Heart left ventricle (tissue), 16 donors: ENCODE results near the gene FANCG. TPM values are rescaled to one million over a fixed set of nuclear protein-coding genes. Genes with fewer than 3 reads are reported as not detected.

ENCODE experiments used
- ATAC-seq, 4 donors: fragments of 200-7000 bp; cut with Tn5 transposase; one replicate each; pipeline ENCODE4 v1.9.1; 2020 to 2022; ENCODE audit warnings: moderate library complexity in 4 of 4, mild to moderate bottlenecking in 3 of 4, moderate number of reproducible peaks in 1 of 4
- DNase-seq, 5 donors: peaks; one replicate each; pipeline ENCODE4 v3.0.0-alpha.2; 2020
- H3K27ac ChIP-seq, 12 donors: fragments of 200-600 bp; sonication (generic) in 4 of 12; one replicate each; pipeline versions ENCODE4 v1.5.0 to v1.8.0; 2016 to 2022; ENCODE audit warnings: mild to moderate bottlenecking in 2 of 12
- H3K27me3 ChIP-seq, 9 donors: fragments of 200-600 bp; sonication (generic) in 2 of 9; one replicate each; pipeline versions ENCODE4 v1.5.1 to v1.8.0; 2016 to 2022; ENCODE audit warnings: mild to moderate bottlenecking in 3 of 9
- H3K36me3 ChIP-seq, 9 donors: fragments of 200-600 bp; sonication (generic) in 2 of 9; one replicate each; pipeline versions ENCODE4 v1.5.0 to v1.8.0; 2018 to 2022; ENCODE audit warnings: mild to moderate bottlenecking in 2 of 9
- H3K4me1 ChIP-seq, 12 donors: fragments of 200-600 bp; sonication (generic) in 4 of 12; one replicate each; pipeline versions ENCODE4 v1.5.0 to v1.8.0; 2016 to 2022; ENCODE audit warnings: mild to moderate bottlenecking in 3 of 12
- H3K4me3 ChIP-seq, 12 donors: fragments of 200-600 bp; sonication (generic) in 4 of 12; one replicate each; pipeline versions ENCODE4 v1.5.0 to v1.8.0; 2017 to 2022; ENCODE audit warnings: mild to moderate bottlenecking in 9 of 12, moderate library complexity in 4 of 12
- H3K9me3 ChIP-seq, 12 donors: fragments of 200-600 bp; sonication (generic) in 4 of 12; one replicate each; pipeline versions ENCODE4 v1.5.0 to v1.8.0; 2016 to 2022; ENCODE audit warnings: mild to moderate bottlenecking in 1 of 12
- CTCF ChIP-seq, 12 donors: fragments of 200-600 bp; sonication (generic) in 4 of 12; IDR thresholded peaks; one replicate each; pipeline versions ENCODE4 v1.5.0 to v1.8.0; 2018 to 2022; ENCODE audit warnings: antibody characterized with exemption in 12 of 12, mild to moderate bottlenecking in 5 of 12
- POLR2A ChIP-seq, 2 donors: fragments of 450-650 bp; IDR thresholded peaks; one replicate each; pipeline ENCODE4 v1.6.1; 2017; ENCODE audit warnings: antibody characterized with exemption in 2 of 2, mild to moderate bottlenecking in 2 of 2, moderate library complexity in 2 of 2
- WGBS, 4 donors: extraction: QIAGEN DNeasy Blood & Tissue Kit in 2 of 4; methylation state at CpG; one replicate each; pipeline versions ENCODE4 v1.1.5 to v1.1.7; 2013 to 2018; 5-methylcytosine and 5-hydroxymethylcytosine counted together
- intact Hi-C, 10 donors: fragments of 100-400 bp; cut with DNase I; formaldehyde crosslinking; loops; one replicate each; pipeline versions ENCODE4 v1.11.1 to v1.14.2; 2022
- polyA plus RNA-seq, 2 donors: library from polyadenylated mRNA; stranded (reverse); fragments of 200-250 nt; gene quantifications; one replicate each; pipeline ENCODE4 v1.2.3, GENCODE V29; 2013
- total RNA-seq, 9 donors: library from RNA; depleted of rRNA in 2 of 9; stranded (reverse); fragments of >200 nt in 2 of 9; fragmentation: NEBNext Ultra II Directional in 3 of 9; extraction: Animal tissue kit (Norgen Biotek cat#: 25700) in 3 of 9; gene quantifications; one replicate each; pipeline versions ENCODE4 v1.1.0 to v1.2.4, GENCODE V29; 2016 to 2023
- donor health status: ischemic (EF 13 %, LVEDD 7.1; RV severe dilation, severe dysfunction).
- donor health status: healthy with polysubstance abuse.
- donor health status: DM: no; HTN: yes; CAD: no.
- donor health status: DM: no; HTN: no; CAD: no.
- donor health status: ischemic (EF 25% LVEDD 6.9; RV normal size, moderate dysfunction).
- donor health status: ischemic (EF 25% LVEDD 5.7; RV mildly dilated, moderate dysfunction).
- donor health status: healthy.
- donor health status: DM: yes; HTN: yes; CAD: no.
- donor health status: ischemic (EF 35%, LVEDD 5.7; RV mildly dilated, moderate dysfunction).
- donor health status: nonischemic (EF 11% LVEDD 7.7; RV severe dilation, severe dysfunction).
- donor health status: DM: yes; HTN: yes; CAD: no.
- donor health status: PGD.
- donor health status: ischemic (EF 29% LVEDD 5.4; RV normal size, mild dysfunction).
- donor health status: nonischemic (EF 23%, LVEDD 6.1; RV moderate dilation, normal function).

FANCG gene
- total and polyA plus RNA-seq, 11 donors, result 0.71 to 11.8 (median 2.9) TPM

- Histone ChIP-seq H3K9me3 (no peaks in the 10 kb centered on the region), H3K27ac (peak overlapping the region in 11 of 12 donors; percentile 55 to 85 (median 76)), H3K4me1 (peaks cover 2 to 24% (median 13%) of the 10 kb centered on the region in 12 donors), H3K27me3 (no peaks in the 10 kb centered on the region), H3K36me3 (peaks cover 0 to 29% (median 2%) of the 10 kb centered on the region in 9 donors), H3K4me3 (peak overlapping the region; percentile 42 to 94 (median 73))
- intact Hi-C loops, result loop anchor here in 1 of 10 donors (10.0 kb wide), 1 partner anchor 414 kb away; the partner anchor contains the start of gene CCL27
- DNase-seq (no peak), ATAC-seq (no peak)
- TF ChIP-seq CTCF (IDR thresholded peaks at IDR 0.05) (no peak), POLR2A (IDR thresholded peaks at IDR 0.05) (no peak)
- WGBS, 4 donors, result 7 to 12% (median 8%) methylated on average over 9 to 10 of the region's 10 CpGs
Measured at GRCh38 chr9:35079041-35079425, 709 bp downstream of the FANCG start.

GRCh38 chr9:35078066-35078465, 1.7 kb downstream of the FANCG start:
- no peak overlapping the region for H3K27ac ChIP-seq
- ATAC-seq (no peak), DNase-seq (no peak)
- TF ChIP-seq POLR2A (IDR thresholded peaks at IDR 0.05), result no peak
- no peak for TF ChIP-seq CTCF (IDR thresholded peaks at IDR 0.05)
- H3K27me3 ChIP-seq, result no peaks in the 10 kb centered on the region
- peaks cover 2 to 26% (median 14%) of the 10 kb centered on the region in 12 donors for H3K4me1 ChIP-seq
- no peaks in the 10 kb centered on the region for H3K9me3 ChIP-seq
- WGBS, 4 donors, result 65 to 93% (median 67%) methylated on average over 4 of the region's 4 CpGs
- H3K36me3 ChIP-seq, result peaks cover 0 to 29% (median 2%) of the 10 kb centered on the region in 9 donors
- H3K4me3 ChIP-seq, result no peak overlapping the region
- intact Hi-C loops, result loop anchor here in 1 of 10 donors (10.0 kb wide), 1 partner anchor 413 kb away; the partner anchor contains the start of gene CCL27

GRCh38 chr9:35076848-35077247, 2.9 kb downstream of the FANCG start:
- Histone ChIP-seq H3K9me3 (no peaks in the 10 kb centered on the region), H3K36me3 (peaks cover 0 to 29% (median 2%) of the 10 kb centered on the region in 9 donors), H3K27ac (no peak overlapping the region), H3K4me3 (no peak overlapping the region), H3K27me3 (no peaks in the 10 kb centered on the region), H3K4me1 (peaks cover 2 to 29% (median 15%) of the 10 kb centered on the region in 12 donors)
- DNase-seq (no peak), ATAC-seq (no peak)
- WGBS, 4 donors, result 90 to 97% (median 93%) methylated on average over 4 of the region's 4 CpGs
- TF ChIP-seq POLR2A (IDR thresholded peaks at IDR 0.05) (no peak), CTCF (IDR thresholded peaks at IDR 0.05) (no peak)
- intact Hi-C loops, result loop anchor here in 1 of 10 donors (10.0 kb wide), 1 partner anchor 412 kb away; the partner anchor contains the start of gene CCL27

- no peak for TF ChIP-seq POLR2A (IDR thresholded peaks at IDR 0.05)
- no peak for TF ChIP-seq CTCF (IDR thresholded peaks at IDR 0.05)
- H3K27me3 ChIP-seq, result no peaks in the 10 kb centered on the region
- H3K36me3 ChIP-seq, result peaks cover 0 to 30% (median 2%) of the 10 kb centered on the region in 9 donors
- no peaks in the 10 kb centered on the region for H3K9me3 ChIP-seq
- DNase-seq, result no peak
- H3K4me3 ChIP-seq, result no peak overlapping the region
- H3K27ac ChIP-seq, result no peak overlapping the region
- WGBS, 4 donors, result 93 to 98% (median 97%) methylated on average over 4 of the region's 4 CpGs
- peaks cover 7 to 33% (median 22%) of the 10 kb centered on the region in 12 donors for H3K4me1 ChIP-seq
- ATAC-seq, result no peak
- intact Hi-C loops, result loop anchor here in 1 of 10 donors (10.0 kb wide), 1 partner anchor 411 kb away; the partner anchor contains the start of gene CCL27
Measured at GRCh38 chr9:35075358-35075757, 4.4 kb downstream of the FANCG start.
